Immature natural killer cell (primary cell): ENCODE results near the gene AGPAT2. TPM values are rescaled to one million over a fixed set of nuclear protein-coding genes. Genes with fewer than 3 reads are reported as not detected.

Experiments
- DNase-seq, 3 donors: peaks; one replicate each; pipeline ENCODE4 v3.0.0; 2022; ENCODE audit warnings: mixed read lengths in 1 of 3
- H3K27ac Mint-ChIP-seq, 6 donors: one replicate each; pipeline ENCODE4 v1.8.0; 2020; ENCODE audit warnings: mixed read lengths in 6 of 6, mild to moderate bottlenecking in 5 of 6, inconsistent platforms in 4 of 6, moderate library complexity in 3 of 6
- H3K27me3 Mint-ChIP-seq, 3 donors: one replicate each; pipeline ENCODE4 v1.8.0; 2020 to 2021; ENCODE audit warnings: low read depth in 3 of 3, mild to moderate bottlenecking in 3 of 3, mixed read lengths in 3 of 3, moderate library complexity in 3 of 3, inconsistent platforms in 1 of 3
- H3K36me3 Mint-ChIP-seq, 3 donors: one replicate each; pipeline ENCODE4 v1.8.0; 2020; ENCODE audit warnings: mixed read lengths in 3 of 3, inconsistent platforms in 2 of 3, mild to moderate bottlenecking in 2 of 3
- H3K4me1 Mint-ChIP-seq, 2 donors: one replicate each; pipeline ENCODE4 v1.8.0; 2020; ENCODE audit warnings: inconsistent platforms in 2 of 2, mild to moderate bottlenecking in 2 of 2, mixed read lengths in 2 of 2, moderate library complexity in 1 of 2
- H3K4me3 Mint-ChIP-seq, 5 donors: one replicate each; pipeline ENCODE4 v1.8.0; 2020; ENCODE audit warnings: mild to moderate bottlenecking in 5 of 5, mixed read lengths in 5 of 5, inconsistent platforms in 3 of 5, moderate library complexity in 3 of 5
- H3K9me3 Mint-ChIP-seq, 6 donors: one replicate each; pipeline ENCODE4 v1.8.0; 2020; ENCODE audit warnings: mild to moderate bottlenecking in 6 of 6, mixed read lengths in 6 of 6, inconsistent platforms in 4 of 6, moderate library complexity in 3 of 6
- polyA plus RNA-seq, 3 donors: library from polyadenylated mRNA; unstranded; fragments of 300-500 nt; fragmentation: Illumina TruSeq; gene quantifications; one replicate each; pipeline ENCODE4 v1.2.3, GENCODE V29; 2021

AGPAT2 gene
- polyA plus RNA-seq, 3 donors from 2014 or later: 34.0 to 40.9 (median 35.2) TPM

- H3K9me3 Mint-ChIP-seq: no peaks in the 10 kb centered on the region
- peak overlapping the region in 1 of 5 donors; percentile 7 for H3K4me3 Mint-ChIP-seq
- peak overlapping the region in 1 of 6 donors; percentile 48 for H3K27ac Mint-ChIP-seq
- no peaks in the 10 kb centered on the region for H3K36me3 Mint-ChIP-seq
- peaks cover 7% of the 10 kb centered on the region in 2 donors for H3K4me1 Mint-ChIP-seq
- H3K27me3 Mint-ChIP-seq: peaks cover 5 to 12% (median 6%) of the 10 kb centered on the region in 3 donors
- no peak for DNase-seq
Measured at GRCh38 chr9:136630662-136630992, 56.6 kb downstream of the AGPAT2 start.

GRCh38 chr9:136629879-136630661, 57.2 kb downstream of the AGPAT2 start:
- peak; percentile 72 to 78 (median 76) for DNase-seq
- Mint-ChIP-seq H3K9me3 (no peaks in the 10 kb centered on the region), H3K27me3 (peaks cover 6 to 12% (median 6%) of the 10 kb centered on the region in 3 donors), H3K4me1 (peaks cover 7% of the 10 kb centered on the region in 2 donors), H3K27ac (peak overlapping the region in 4 of 6 donors; percentile 12 to 74 (median 40)), H3K36me3 (no peaks in the 10 kb centered on the region), H3K4me3 (peak overlapping the region in 3 of 5 donors; percentile 7 to 33 (median 29))

- no peaks in the 10 kb centered on the region for H3K9me3 Mint-ChIP-seq
- no peaks in the 10 kb centered on the region for H3K36me3 Mint-ChIP-seq
- peaks cover 7% of the 10 kb centered on the region in 2 donors for H3K4me1 Mint-ChIP-seq
- peak overlapping the region in 1 of 6 donors; percentile 31 for H3K27ac Mint-ChIP-seq
- no peak for DNase-seq
- peak overlapping the region in 1 of 5 donors; percentile 29 for H3K4me3 Mint-ChIP-seq
- peaks cover 2 to 6% (median 4%) of the 10 kb centered on the region in 3 donors for H3K27me3 Mint-ChIP-seq
Measured at GRCh38 chr9:136629001-136629878, 58.0 kb downstream of the AGPAT2 start.

GRCh38 chr9:136628268-136628667, 59.0 kb downstream of the AGPAT2 start:
- no peaks in the 10 kb centered on the region for H3K36me3 Mint-ChIP-seq
- no peaks in the 10 kb centered on the region for H3K9me3 Mint-ChIP-seq
- H3K27ac Mint-ChIP-seq: no peak overlapping the region
- no peak for DNase-seq
- H3K27me3 Mint-ChIP-seq: peaks cover 2 to 6% (median 4%) of the 10 kb centered on the region in 3 donors
- H3K4me1 Mint-ChIP-seq: peaks cover 7% of the 10 kb centered on the region in 2 donors
- H3K4me3 Mint-ChIP-seq: peak overlapping the region in 1 of 5 donors; percentile 39

- Mint-ChIP-seq H3K4me1 (peaks cover 7% of the 10 kb centered on the region in 2 donors), H3K9me3 (no peaks in the 10 kb centered on the region), H3K27me3 (peaks cover 2 to 6% (median 4%) of the 10 kb centered on the region in 3 donors), H3K27ac (no peak overlapping the region), H3K4me3 (no peak overlapping the region), H3K36me3 (no peaks in the 10 kb centered on the region)
- no peak for DNase-seq
Measured at GRCh38 chr9:136627703-136628102, 59.6 kb downstream of the AGPAT2 start.

- no peak overlapping the region for H3K27ac Mint-ChIP-seq
- no peak overlapping the region for H3K4me3 Mint-ChIP-seq
- DNase-seq: no peak
- H3K27me3 Mint-ChIP-seq: peaks cover 2 to 6% (median 4%) of the 10 kb centered on the region in 3 donors
- H3K4me1 Mint-ChIP-seq: peaks cover 7 to 9% of the 10 kb centered on the region in 2 donors
- no peaks in the 10 kb centered on the region for H3K9me3 Mint-ChIP-seq
- no peaks in the 10 kb centered on the region for H3K36me3 Mint-ChIP-seq
Measured at GRCh38 chr9:136626740-136627642, 60.3 kb downstream of the AGPAT2 start.

- Mint-ChIP-seq H3K9me3 (no peaks in the 10 kb centered on the region), H3K27me3 (peaks cover 2 to 6% (median 4%) of the 10 kb centered on the region in 3 donors), H3K4me3 (no peak overlapping the region), H3K4me1 (peaks cover 7 to 9% of the 10 kb centered on the region in 2 donors), H3K36me3 (no peaks in the 10 kb centered on the region), H3K27ac (no peak overlapping the region)
- DNase-seq: no peak
Measured at GRCh38 chr9:136626066-136626725, 61.1 kb downstream of the AGPAT2 start.

- no peak for DNase-seq
- H3K36me3 Mint-ChIP-seq: no peaks in the 10 kb centered on the region
- peaks cover 2 to 6% (median 4%) of the 10 kb centered on the region in 3 donors for H3K27me3 Mint-ChIP-seq
- no peaks in the 10 kb centered on the region for H3K9me3 Mint-ChIP-seq
- H3K27ac Mint-ChIP-seq: no peak overlapping the region
- H3K4me1 Mint-ChIP-seq: peaks cover 7 to 9% of the 10 kb centered on the region in 2 donors
- H3K4me3 Mint-ChIP-seq: no peak overlapping the region
Measured at GRCh38 chr9:136625101-136626065, 61.9 kb downstream of the AGPAT2 start.

- Mint-ChIP-seq H3K36me3 (no peaks in the 10 kb centered on the region), H3K27ac (no peak overlapping the region), H3K4me3 (no peak overlapping the region), H3K27me3 (peaks cover 2 to 5% (median 4%) of the 10 kb centered on the region in 3 donors), H3K9me3 (no peaks in the 10 kb centered on the region), H3K4me1 (peaks cover 12 to 15% of the 10 kb centered on the region in 2 donors)
- no peak for DNase-seq
Measured at GRCh38 chr9:136624184-136624951, 62.9 kb downstream of the AGPAT2 start.

- Mint-ChIP-seq H3K36me3 (no peaks in the 10 kb centered on the region), H3K27ac (no peak overlapping the region), H3K4me3 (no peak overlapping the region), H3K27me3 (peaks cover 2 to 8% (median 5%) of the 10 kb centered on the region in 3 donors), H3K9me3 (no peaks in the 10 kb centered on the region), H3K4me1 (peaks cover 17 to 20% of the 10 kb centered on the region in 2 donors)
- DNase-seq: no peak
Measured at GRCh38 chr9:136623842-136624183, 63.4 kb downstream of the AGPAT2 start.
